Ammon's horn (tissue), 1 donor: ENCODE measurements around the gene GJD2.

Experiments
- DNase-seq: peaks from one replicate; pipeline ENCODE4 v3.0.0-alpha.2; 2016; ENCODE audit warnings: low spot score

The GJD2 gene

GRCh38 chr15:34724481-34724880 is 30.3 kb downstream of the GJD2 start:
- no peak for DNase-seq

- peak; percentile 47 for DNase-seq
Measured at GRCh38 chr15:34722439-34722836, 32.4 kb downstream of the GJD2 start.

- DNase-seq = peak; percentile 82
Measured at GRCh38 chr15:34721802-34722438, 32.9 kb downstream of the GJD2 start.

GRCh38 chr15:34721157-34721801 is 33.5 kb downstream of the GJD2 start:
- DNase-seq = no peak

- DNase-seq = no peak
Measured at GRCh38 chr15:34719695-34720094, 35.1 kb downstream of the GJD2 start.

- DNase-seq = no peak
Measured at GRCh38 chr15:34718681-34719665, 35.8 kb downstream of the GJD2 start.

- DNase-seq = no peak
Measured at GRCh38 chr15:34717729-34718128, 37.1 kb downstream of the GJD2 start.

GRCh38 chr15:34716111-34716510 is 38.7 kb downstream of the GJD2 start:
- no peak for DNase-seq

- DNase-seq = no peak
Measured at GRCh38 chr15:34714476-34715121, 40.2 kb downstream of the GJD2 start.

GRCh38 chr15:34713635-34714034 is 41.2 kb downstream of the GJD2 start:
- no peak for DNase-seq

- no peak for DNase-seq
Measured at GRCh38 chr15:34709866-34710265, 44.9 kb downstream of the GJD2 start.

GRCh38 chr15:34708422-34708821 is 46.4 kb downstream of the GJD2 start:
- peak; percentile 88 for DNase-seq

GRCh38 chr15:34701536-34701935 is 53.3 kb downstream of the GJD2 start:
- no peak for DNase-seq
